Measurements from ENCODE around the gene PALLD. TPM values are rescaled to one million over a fixed set of nuclear protein-coding genes. Genes with fewer than 3 reads are reported as not detected.

PALLD gene
- total RNA-seq, 1 donor from 2014 or later: 93.5 TPM

- DNase-seq (ENCODE audit: extremely low spot score, unreplicated experiment): no peak
- Mint-ChIP-seq H3K36me3 (peaks cover 19% of the 10 kb centered on the region), H3K27ac (peak overlapping the region; percentile 43), H3K27me3 (no peaks in the 10 kb centered on the region), H3K4me1 (ENCODE audit: unreplicated experiment) (peaks cover 53% of the 10 kb centered on the region), H3K9me3 (no peaks in the 10 kb centered on the region), H3K4me3 (peak overlapping the region; percentile 68)
- TF ChIP-seq, protein P1, sequence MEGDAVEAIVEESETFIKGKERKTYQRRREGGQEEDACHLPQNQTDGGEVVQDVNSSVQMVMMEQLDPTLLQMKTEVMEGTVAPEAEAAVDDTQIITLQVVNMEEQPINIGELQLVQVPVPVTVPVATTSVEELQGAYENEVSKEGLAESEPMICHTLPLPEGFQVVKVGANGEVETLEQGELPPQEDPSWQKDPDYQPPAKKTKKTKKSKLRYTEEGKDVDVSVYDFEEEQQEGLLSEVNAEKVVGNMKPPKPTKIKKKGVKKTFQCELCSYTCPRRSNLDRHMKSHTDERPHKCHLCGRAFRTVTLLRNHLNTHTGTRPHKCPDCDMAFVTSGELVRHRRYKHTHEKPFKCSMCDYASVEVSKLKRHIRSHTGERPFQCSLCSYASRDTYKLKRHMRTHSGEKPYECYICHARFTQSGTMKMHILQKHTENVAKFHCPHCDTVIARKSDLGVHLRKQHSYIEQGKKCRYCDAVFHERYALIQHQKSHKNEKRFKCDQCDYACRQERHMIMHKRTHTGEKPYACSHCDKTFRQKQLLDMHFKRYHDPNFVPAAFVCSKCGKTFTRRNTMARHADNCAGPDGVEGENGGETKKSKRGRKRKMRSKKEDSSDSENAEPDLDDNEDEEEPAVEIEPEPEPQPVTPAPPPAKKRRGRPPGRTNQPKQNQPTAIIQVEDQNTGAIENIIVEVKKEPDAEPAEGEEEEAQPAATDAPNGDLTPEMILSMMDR (conservative IDR thresholded peaks at IDR 0.05): no peak
Observed at GRCh38 chr4:168849997-168850396, 353.1 kb downstream of the PALLD start.

DNA sequence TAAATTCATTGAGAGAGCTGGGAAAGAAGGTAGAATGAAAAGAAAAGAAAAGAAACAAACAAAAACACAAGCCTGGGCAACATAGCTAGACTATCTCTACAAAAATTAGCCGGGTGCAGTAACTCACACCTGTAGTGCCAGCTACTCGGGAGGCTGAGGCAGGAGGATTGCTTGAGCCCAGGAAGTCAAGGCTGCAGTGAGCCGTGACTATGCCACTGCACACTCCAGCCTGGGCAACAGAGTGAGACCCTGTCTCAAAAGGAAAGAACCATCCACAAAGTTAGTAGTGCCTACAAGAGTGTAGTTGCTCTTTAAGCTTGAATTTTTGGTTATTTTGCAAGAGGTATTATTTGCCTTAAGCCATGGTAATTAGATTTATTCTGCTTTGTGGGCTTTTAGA is 355.5 kb downstream of the PALLD start:
- Mint-ChIP-seq H3K9me3 (peaks cover 4% of the 10 kb centered on the region), H3K4me1 (ENCODE audit: unreplicated experiment) (peaks cover 48% of the 10 kb centered on the region), H3K27ac (no peak overlapping the region), H3K36me3 (peaks cover 33% of the 10 kb centered on the region), H3K4me3 (no peak overlapping the region), H3K27me3 (no peaks in the 10 kb centered on the region)
- DNase-seq (ENCODE audit: extremely low spot score, unreplicated experiment): no peak
- TF ChIP-seq, protein P1 (conservative IDR thresholded peaks at IDR 0.05): no peak

GRCh38 chr4:168852933-168853713 is 356.3 kb downstream of the PALLD start:
- no peak overlapping the region for H3K27ac Mint-ChIP-seq

DNA sequence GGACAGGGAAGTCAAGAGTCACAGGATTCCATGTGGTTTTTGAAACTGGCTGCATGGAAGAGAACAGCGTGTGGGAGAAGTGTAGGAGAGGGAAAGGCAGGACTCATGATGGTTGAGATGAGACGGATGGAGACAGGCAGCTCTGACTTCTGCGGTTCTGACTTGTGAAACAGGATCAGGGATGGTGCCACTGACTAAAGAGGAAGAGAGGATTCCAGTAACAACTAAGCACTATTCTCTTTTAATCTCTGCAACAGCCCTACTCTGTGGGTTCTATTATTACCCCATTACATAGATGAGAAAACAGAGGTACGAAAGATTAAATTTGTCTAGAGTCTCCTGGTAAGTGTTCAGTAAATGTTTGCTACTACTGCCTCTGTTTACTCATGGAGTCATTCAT is 356.9 kb downstream of the PALLD start:
- Mint-ChIP-seq H3K27ac (no peak overlapping the region), H3K4me1 (ENCODE audit: unreplicated experiment) (peaks cover 47% of the 10 kb centered on the region), H3K9me3 (peaks cover 4% of the 10 kb centered on the region), H3K4me3 (no peak overlapping the region), H3K36me3 (peaks cover 33% of the 10 kb centered on the region), H3K27me3 (no peaks in the 10 kb centered on the region)
- TF ChIP-seq, protein P1 (conservative IDR thresholded peaks at IDR 0.05): no peak
- DNase-seq (ENCODE audit: extremely low spot score, unreplicated experiment): no peak

More at GRCh38 chr4:168852933-168853713, 356.3 kb downstream of the PALLD start:
- DNase-seq (ENCODE audit: extremely low spot score, unreplicated experiment): no peak
- TF ChIP-seq, protein P1 (conservative IDR thresholded peaks at IDR 0.05): no peak
- Mint-ChIP-seq H3K4me1 (ENCODE audit: unreplicated experiment) (peaks cover 53% of the 10 kb centered on the region), H3K27me3 (no peaks in the 10 kb centered on the region), H3K36me3 (peaks cover 33% of the 10 kb centered on the region), H3K4me3 (no peak overlapping the region), H3K9me3 (peaks cover 4% of the 10 kb centered on the region)

- H3K36me3 Mint-ChIP-seq: peaks cover 40% of the 10 kb centered on the region
- no peak overlapping the region for H3K4me3 Mint-ChIP-seq
- TF ChIP-seq, protein P1 (conservative IDR thresholded peaks at IDR 0.05): no peak
- DNase-seq (ENCODE audit: extremely low spot score, unreplicated experiment): no peak
- H3K4me1 Mint-ChIP-seq (ENCODE audit: unreplicated experiment): peaks cover 46% of the 10 kb centered on the region
- peaks cover 4% of the 10 kb centered on the region for H3K9me3 Mint-ChIP-seq
- no peak overlapping the region for H3K27ac Mint-ChIP-seq
- H3K27me3 Mint-ChIP-seq: no peaks in the 10 kb centered on the region
Observed at GRCh38 chr4:168854350-168854921, 357.6 kb downstream of the PALLD start.

All from type B pancreatic cell (in vitro differentiated cells).